ENCODE measurements around the gene POC5.
A peak's percentile ranks its signal among the peaks of the same experiment; 100 is the strongest.
"Not testable (repeated sequence)": the region's sequence is repeated elsewhere in the genome, so short reads cannot be mapped to it uniquely, and the experiment has no call there.

Gene POC5

DNA sequence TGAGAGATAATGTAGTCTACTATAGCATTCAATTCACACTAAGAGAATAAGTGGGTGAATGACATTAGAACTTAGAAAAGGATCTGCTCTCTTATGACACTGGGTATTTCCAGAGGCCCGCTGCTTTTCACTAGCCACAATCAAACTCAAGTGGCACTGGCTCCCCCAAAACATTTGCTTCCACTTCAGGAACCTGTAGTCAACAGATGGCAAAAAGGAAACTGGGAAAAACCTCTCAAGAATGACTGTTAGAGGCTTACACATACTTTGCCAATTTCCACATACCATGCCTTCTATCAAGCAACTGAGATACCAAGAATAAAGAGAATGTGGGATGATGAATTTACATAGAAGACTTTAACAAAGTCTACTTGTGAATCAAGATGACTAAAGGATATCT lies 11.2 kb downstream of the POC5 start:
- DNase-seq, result no peak

DNA sequence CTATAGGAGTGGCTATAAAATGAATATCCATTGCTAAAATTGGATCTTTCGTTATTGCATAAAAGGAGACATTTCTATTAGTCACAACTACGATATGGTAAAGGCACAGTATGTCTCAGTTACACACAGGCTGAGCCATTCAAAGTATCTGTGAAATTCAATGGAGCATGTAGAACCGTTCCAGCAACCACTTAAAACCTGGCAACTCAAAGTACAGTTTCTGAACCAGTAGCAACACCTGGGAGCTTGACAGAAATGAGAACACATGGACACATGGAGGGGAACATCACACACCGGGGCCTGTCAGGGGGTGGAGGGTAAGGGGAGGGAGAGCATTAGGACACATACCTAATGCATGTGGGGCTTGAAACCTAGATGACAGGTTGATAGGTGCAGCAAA lies 15.4 kb downstream of the POC5 start:
- DNase-seq, result no peak

DNA sequence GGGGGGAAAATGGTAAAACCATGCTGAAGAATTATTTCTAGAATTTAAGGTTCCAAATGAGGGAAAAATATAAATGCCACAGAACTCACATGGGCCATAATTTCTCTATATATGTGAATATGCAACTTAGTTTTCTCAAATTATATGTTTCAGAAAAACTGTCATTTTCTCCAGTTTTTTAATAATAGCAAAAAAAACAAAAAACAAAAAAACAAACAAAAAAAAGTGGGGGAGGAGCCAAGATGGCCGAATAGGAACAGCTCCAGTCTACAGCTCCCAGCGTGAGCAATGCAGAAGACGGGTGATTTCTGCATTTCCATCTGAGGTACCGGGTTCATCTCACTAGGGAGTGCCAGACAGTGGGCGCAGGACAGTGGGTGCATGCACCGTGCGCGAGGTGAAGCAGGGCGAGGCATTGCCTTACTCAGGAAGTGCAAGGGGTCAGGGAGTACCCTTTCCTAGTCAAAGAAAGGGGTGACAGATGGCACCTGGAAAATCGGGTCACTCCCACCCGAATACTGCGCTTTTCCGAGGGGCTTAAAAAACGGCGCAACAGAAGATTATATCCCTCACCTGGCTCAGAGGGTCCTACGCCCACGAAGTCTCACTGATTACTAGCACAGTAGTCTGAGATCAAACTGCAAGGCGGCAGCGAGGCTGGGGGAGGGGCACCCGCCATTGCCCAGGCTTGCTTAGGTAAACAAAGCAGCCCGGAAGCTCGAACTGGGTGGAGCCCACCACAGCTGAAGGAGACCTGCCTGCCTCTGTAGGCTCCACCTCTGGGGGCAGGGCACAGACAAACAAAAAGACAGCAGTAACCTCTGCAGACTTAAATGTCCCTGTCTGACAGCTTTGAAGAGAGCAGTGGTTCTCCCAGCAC lies 21.5 kb downstream of the POC5 start:
- not testable (repeated sequence) for DNase-seq

DNA sequence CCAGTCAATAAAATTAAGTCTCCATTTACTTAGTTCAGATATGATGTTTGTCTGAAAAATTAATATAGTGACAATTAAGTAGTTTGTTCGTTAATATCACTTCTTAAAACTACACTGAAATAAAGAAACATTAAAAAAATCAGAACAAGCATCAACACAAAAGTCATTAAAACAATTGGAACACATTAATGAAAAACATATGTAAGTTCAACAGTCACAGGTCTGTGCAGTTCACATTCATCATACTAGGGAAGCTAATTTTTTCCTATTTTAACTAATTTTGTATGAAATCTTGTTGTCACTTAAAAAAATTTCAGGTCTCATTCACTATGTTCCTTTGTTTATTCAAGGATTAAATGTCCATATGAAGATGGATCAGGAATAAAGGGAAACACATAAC lies 22.5 kb downstream of the POC5 start:
- no peak for DNase-seq

DNA sequence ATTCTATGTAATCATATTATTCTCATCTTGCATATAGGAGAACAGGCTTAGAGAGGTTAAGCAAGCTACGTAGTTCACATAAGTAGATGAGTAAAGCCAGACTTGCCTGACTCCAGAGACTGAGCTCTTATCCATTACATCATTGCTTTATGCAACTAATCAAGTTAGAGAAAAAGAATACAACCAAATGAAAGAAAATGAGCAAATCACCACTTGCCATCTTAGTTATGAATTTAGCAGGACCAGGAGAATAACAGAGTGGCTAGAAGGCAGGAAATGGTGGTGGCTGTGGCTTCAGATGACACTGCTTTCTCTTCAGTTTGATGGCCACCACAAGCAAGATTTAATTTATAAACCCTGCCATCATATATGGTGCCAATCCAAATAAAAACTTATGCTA lies 26.6 kb downstream of the POC5 start:
- peak in 1 of 2 donors; percentile 8 for DNase-seq

DNA sequence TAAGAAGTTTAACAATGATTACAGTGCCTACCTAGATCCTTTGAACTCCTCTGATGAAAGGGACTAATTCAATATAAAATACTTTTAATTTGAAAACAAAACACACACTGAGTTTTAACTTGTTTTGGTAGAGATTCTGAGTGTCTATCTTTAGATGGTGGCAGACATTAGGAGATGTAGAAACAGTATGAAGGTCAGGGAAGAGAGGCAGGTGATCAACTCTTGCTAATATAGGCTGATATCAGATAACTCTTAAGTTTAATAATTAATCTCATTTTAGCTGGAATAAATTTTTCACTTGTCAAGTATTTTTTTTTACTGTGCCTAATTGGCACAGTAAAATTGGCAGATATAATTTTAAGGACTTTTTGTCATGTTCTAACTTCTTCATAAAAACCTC lies 30.8 kb downstream of the POC5 start:
- DNase-seq, result no peak

DNA sequence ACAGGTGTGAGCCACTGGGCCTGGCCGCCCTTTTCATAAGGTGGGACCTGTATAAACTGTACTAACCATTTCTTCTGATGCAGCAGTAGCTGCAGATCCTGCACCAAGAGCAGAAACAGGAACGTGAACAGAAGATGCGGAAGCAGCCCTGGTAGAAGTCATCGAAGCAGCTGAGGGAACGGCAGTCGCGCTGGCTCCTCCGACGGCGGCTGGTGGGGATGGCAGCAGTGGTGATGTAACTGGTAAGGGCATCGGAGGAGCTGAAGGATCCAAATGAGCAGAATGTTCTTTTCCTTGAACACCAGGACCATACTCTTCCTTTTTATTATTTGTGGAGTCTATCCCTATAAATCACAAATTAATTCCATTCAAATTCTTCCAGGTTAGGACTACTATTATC lies 32.1 kb downstream of the POC5 start:
- no peak for DNase-seq

DNA sequence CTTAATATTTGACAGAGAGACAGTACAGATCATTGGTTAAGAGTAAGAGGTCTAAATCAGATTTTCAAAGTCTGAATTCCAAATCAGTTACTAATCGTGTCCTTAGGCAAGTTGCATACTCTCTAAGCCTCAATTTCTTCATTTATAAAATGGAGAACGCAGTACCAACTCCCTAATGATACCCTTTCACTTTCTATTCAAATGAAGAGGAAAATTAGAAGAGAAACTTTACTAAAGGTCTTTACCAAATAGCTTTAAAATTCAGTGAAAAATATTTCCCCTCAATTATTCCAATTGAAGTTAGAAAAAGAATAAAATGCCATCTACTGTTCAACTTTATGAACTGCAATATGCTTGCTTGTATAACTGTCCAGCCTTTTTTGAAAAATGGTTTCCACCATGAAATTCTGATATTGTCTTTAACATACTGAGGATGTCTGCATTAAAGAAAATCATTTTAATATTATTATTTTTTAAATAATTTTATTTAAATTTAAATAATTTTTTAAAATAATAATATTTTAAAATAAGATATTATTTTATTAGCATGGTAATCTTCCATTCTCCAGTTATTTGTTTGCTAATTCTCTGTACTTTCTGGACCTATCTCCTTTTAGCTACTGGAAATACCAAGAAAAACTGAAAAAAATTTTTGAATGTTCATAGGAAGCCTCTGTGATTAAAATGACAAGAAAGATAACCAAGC lies 36.0 kb downstream of the POC5 start:
- peak in 1 of 2 donors; percentile 56 for DNase-seq

DNA sequence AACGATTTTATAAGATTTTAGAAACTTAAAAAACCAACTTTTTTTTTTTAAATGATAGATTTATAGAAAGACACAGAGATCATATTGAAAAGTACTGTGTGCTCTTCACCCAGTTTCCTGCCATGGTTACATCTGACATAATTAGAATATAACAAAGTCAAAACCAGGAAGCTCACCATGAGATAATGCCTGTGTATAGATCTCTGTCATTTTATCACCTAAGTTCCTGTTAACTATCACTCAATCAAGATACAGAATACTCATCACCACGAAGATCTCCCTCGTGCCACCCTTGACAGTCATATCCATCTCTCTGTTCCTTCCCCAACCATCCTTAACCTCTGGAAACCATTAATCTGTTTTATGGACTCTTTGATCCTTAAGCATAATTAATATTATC lies 39.1 kb downstream of the POC5 start:
- peak in 1 of 2 donors; percentile 39 for DNase-seq

DNA sequence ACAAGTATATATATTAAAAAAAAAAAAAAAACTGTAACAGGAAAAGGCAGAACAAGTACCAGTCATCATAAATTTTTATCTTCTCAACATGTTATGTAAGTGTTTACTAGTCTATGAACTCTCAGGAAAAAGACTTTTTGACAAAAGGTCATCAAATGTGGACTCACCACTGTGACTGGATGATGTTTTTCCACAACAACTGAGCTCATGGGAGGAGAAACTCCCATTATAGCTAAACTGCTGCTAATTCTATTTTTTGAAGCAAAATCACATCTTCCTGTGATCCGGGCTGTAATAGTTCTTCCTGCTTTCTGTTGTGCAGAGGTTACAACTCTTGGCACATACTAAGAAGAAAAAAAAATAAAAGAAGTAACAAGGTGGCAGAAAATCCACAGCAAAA lies 39.6 kb downstream of the POC5 start:
- peak in 1 of 2 donors; percentile 10 for DNase-seq

DNA sequence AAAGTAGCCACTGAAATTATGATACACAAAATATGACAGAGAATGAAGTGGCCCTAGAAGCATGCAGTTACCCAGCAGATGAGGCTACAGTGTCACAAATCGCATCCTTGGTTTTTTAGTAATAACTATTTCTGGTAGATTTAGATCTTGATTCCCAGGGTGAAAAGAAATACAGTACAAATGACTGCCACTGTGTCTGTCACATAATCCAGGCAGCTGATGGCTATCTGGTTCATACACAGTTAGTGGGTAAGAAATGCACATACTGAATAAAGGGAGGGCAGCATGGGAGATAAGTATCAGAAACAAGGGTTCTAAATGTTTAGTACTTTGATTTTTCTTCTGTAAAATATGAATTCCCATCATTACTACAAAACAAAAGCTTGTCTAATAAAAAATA lies 41.5 kb downstream of the POC5 start:
- no peak for DNase-seq

DNA sequence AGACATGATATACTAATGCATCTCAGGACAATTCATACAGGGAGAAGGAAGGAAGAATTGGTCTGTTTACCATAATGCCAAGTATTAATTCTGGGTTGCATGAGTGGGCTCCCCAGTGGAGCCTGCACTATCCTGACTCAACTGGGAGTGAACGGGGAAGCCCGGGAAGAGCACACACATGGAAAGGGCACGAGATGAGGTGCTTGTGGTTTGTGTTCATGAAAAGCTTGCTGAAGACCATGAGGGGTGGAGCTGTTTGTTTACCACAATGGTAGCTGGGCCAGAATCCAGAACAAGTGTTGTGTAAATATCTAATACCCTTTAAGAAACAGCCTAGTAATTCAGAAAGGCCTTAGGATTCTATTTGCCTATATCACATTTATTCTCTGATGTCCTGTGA lies 44.6 kb downstream of the POC5 start:
- no peak for DNase-seq

DNA sequence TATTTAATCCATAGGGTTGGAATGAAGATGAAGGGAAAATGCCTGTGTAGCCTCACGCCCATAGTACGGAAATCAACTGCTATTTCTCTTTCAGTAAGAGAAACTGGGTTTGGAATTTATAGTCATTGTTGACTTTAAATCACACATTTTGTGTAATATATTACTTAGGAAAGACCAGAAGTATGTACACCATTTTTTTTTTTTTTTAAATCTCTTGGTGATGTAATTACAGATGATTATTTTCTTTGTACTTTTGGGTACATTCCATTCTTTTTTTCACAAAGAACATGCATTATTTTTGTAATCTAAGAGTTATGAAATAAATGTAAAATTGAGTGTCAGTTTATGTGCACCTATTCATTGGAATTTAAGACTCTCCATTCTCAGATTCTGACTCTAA lies 45.7 kb downstream of the POC5 start:
- DNase-seq, result no peak

DNA sequence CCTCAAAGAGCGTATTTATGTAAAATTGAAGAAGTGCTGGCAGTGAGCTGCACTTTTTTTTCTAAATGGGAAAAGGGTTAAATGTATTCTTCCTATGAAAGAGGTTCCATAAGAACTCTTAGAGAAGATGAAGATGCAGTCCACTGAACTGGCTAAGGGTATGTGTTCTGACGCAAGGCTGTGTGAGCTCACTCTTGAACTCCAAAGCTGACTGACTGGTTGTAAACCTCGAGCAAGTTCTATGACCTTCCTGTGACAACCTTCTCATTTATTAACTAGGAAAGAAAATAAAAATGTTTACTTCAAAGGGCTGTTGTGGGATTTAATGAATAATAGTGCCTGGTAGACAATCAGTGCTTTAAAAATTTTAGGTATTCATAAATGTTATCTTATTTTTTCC lies 46.7 kb downstream of the POC5 start:
- no peak for DNase-seq

DNA sequence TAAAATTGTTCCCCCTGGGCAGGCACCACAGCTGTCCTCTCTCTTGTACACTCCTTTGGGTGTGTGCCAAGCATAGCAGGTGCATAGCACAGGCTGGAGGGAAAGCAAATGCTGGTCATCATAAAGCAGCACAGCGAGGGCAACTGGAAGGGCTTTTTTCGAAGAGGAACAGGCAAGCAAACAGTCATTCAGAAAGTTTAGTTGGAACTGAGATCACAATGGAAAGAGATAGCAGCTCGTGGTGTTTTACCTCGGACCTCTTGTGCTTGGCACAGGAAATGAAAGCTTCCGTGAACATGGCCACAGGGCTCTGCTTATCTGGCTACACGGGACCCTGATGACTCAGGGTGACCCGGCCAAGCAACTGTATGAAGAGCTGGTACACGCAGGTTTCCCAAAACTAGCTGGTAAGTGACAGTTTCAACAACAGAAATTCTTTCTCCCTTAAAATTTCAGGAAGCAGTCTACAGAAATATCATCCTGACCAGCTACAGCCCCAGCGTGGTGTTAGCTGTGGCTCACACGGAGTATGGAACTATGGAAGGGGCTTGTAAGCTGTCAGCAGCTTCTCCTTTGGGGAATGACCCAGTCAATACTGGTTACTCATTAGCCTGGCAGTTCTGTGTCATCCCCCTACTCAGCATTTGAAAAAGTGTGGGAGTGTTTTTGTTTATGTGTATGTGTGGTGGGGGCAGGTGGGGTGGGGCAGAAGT lies 48.1 kb downstream of the POC5 start:
- peak; percentile 36 to 51 for DNase-seq

DNA sequence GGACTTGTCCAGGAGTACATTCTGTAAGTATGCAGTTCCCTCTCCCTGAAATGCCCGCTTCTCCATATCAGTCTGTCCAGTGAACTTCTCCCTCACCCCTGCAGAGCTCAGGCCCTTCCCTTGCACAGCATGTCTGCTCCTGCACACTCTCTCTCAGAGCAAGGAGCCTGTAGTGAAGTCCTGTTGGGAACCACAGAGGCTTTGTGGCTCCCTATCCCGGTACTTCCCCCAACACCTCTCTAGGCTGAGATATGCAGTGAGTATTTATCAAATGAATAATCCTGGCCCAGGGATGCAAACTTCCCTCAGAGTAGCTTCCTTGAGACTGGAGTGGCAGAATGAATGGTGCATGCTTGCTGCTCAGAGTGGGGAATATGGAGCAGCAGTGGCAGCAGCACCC lies 48.8 kb downstream of the POC5 start:
- DNase-seq, result no peak

DNA sequence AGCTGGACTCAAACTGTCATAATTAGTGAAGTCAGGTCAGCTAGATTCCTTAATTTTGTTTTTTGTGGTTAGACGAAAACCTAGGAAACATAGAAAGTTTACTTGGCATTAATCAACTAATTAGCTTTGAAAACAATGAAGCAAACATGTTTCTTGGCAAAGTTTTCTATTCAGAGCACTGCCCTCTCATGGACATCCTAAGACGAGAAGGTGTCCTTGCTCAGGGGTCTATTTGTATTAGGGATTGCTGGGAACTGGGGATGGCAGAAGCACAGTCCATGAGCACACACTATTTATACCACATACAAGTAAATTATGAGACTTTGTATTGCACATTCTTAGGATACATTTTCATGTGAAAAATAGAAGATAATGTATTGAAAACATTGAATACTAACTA lies 49.7 kb downstream of the POC5 start:
- DNase-seq, result no peak

DNA sequence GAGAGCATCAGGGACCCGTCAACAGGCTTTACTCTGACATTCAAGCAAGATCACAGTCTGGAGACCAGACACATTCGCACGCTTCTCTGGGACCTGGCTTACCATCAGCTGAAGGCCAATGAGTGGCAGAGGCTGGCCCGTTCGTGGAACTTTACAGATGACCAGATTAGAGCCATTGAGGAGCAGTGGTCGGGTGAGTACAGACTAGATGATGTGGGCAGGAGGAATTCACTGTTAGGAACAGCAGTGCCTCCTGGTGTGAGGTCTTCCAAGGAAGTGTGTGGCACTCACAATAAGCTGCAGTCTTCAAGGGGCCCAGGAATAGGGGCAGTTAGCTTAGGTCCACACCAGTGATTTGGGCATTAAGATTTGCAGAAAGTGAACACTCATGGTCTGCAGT lies 50.4 kb downstream of the POC5 start:
- DNase-seq, result no peak

DNA sequence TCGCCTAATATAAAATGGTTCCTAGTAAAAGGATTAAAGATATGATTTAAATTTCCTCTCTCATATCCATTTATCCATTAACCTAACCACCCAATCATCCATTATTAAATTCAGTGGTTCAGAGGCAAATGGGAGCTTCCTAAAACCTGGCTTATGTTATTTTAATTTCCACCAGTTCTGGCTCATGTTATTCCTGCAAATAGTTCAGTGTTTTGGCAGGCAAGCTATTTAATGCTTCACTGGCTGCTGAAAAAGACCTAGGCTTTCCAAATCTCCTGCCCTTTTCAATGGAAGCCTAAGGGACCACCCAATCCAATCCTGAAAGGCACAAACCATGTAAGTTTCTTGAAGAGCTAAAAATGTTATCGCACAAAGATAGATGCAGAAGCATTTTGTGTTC lies 52.3 kb downstream of the POC5 start:
- DNase-seq, result no peak

DNA sequence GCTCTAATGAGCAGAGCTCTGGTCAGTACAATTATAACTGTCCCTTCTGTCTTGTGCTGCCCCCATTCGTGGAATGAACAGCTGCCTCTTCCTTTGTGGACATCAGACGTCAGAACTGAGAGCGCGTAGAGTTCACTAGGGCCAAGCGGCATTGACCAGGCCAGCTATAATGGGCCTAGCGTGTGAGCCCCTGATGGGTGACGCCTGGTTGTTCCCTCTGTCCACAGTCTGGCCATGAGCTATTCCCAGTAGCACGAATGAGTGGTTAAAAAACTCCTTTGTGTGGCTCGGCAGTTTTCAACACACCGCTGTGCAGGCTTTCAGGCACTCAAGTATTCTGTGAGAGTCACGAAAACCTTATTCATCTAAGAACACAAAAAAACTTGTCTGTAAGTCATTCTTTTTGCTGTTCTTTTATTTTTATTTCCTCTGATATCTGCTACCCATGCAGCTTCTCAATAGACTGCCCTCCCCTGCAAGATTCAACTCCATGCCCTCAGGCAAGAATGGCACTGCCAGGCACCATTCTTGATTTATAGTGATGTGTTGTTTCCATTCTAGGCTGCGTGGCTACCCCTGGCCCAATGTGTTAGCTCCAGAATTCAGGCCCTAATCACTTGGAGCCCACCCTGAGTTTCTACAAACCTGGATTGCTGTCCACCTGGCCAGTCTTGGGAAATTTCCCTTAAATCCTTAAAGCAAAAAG lies 53.5 kb downstream of the POC5 start:
- DNase-seq, result no peak

DNA sequence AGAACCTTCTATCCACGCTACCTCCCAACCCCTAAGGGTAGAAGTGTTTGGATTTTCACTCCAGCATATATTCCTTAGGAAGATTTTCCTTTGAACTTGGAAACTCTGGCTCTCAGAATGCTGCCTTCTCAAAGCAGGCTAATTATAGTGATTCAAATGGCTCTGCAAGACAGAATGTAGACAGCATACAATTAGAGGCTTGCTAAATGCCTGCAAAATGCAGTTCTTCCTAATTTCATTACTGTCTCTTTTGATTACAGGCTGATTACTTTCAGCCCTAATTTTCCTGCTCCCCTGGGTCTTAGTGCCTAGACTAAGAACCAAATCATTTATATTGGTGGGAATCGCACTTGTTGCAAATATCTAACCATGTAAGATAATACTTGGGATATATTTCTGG lies 55.2 kb downstream of the POC5 start:
- no peak for DNase-seq

DNA sequence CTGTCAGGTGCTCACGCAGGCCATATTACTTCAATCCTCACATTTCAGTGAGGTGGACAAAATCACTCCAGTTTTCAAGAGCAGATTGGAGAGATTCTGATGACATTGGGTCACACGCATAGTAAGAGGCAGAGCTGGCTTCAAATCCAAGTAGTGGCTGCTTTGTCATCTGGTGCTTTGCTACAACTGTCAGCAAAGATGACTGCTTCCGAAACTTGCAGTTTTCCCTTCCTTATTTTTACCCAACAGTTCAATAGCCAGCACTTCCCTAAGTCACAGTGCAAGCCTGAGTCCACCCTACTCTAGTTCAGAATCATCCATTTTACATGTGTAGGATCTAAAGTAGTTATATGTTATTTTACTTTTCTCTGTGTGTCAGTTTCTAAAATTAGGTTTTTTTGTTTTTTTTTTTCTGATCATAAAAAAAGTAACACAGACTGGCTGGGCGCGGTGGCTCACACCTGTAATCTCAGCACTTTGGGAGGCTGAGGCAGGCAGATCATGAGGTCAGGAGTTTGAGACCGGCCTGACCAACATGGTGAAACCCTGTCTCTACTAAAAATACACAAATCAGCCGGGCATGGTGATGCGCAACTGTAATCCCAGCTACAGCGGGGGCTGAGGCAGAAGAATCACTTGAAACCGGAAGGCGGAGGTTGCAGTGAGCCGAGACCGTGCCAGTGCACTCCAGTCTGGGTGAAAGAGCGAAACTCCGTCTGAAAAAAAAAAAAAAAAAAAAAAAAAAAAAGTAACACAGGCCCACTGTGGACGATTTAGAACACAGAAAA lies 56.4 kb downstream of the POC5 start:
- DNase-seq, result peak in 1 of 2 donors; percentile 3

Measured in CD4-positive, alpha-beta T cell treated with Interferon alpha-2 for 1 hour (primary cell).